SK-N-SH (cell line): ENCODE measurements around the gene MYO1C. TPM values are rescaled to one million over a fixed set of nuclear protein-coding genes. Genes with fewer than 3 reads are reported as not detected.

ENCODE experiments used
- CTCF ChIA-PET: fragments of 300-600, 350-600 bp; formaldehyde crosslinking; extraction: SDS; loops from one replicate; lab custom pipeline; 2021; lab: Yijun Ruan, JAX
- POLR2A ChIA-PET: fragments of 350-600 bp; sonication (Branson Sonifier 250); formaldehyde crosslinking; extraction: SDS; loops from one replicate; lab custom pipeline; 2020; ENCODE audit warnings: antibody characterized with exemption, inconsistent platforms; lab: Yijun Ruan, JAX
- DNase-seq: peaks from one replicate; pipeline ENCODE4 v3.0.0; 2012
- H2AFZ ChIP-seq: fragments of 200-600 bp; sonication (generic); 2 replicates; pipeline ENCODE4 v1.8.1; 2016; ENCODE audit warnings: antibody characterized with exemption, mild to moderate bottlenecking, low read depth
- H3F3A ChIP-seq: fragments of 200-600 bp; sonication (generic); replicated peaks from 2 replicates; pipeline ENCODE3; 2016; ENCODE audit warnings: antibody characterized with exemption, mild to moderate bottlenecking; ENCODE audit not compliant: insufficient read depth
- H3K27ac ChIP-seq, 2 experiments: fragments of 200-500 bp in 1 of 2; fragments of 200-600 bp in 1 of 2; sonication (Bioruptor generic) in 1 of 2; sonication (generic), shearing (Covaris generic) in 1 of 2; 2 replicates each; pipeline versions ENCODE4 v1.5.1 to v1.6.1; 2014 to 2016; ENCODE audit warnings: low read depth in 2 of 2, inconsistent platforms in 1 of 2, low read length in 1 of 2, mild to moderate bottlenecking in 1 of 2, mixed read lengths in 1 of 2
- H3K27me3 ChIP-seq: fragments of 200-600 bp; sonication (generic), shearing (Covaris generic); 2 replicates; pipeline ENCODE4 v1.6.1; 2016; ENCODE audit warnings: mixed run types; ENCODE audit not compliant: insufficient read depth
- H3K36me3 ChIP-seq, 2 experiments: fragments of 200-500 bp in 1 of 2; fragments of 200-600 bp in 1 of 2; sonication (Bioruptor generic) in 1 of 2; sonication (generic) in 1 of 2; replicated peaks in 1 of 2; 2 replicates each; pipeline versions ENCODE3 to v1.5.1; 2014 to 2016; ENCODE audit warnings: low read length in 1 of 2, mild to moderate bottlenecking in 1 of 2; ENCODE audit not compliant: insufficient read depth in 2 of 2, control insufficient read depth in 1 of 2
- H3K4me1 ChIP-seq, 2 experiments: fragments of 200-500 bp in 1 of 2; fragments of 200-600 bp in 1 of 2; sonication (Bioruptor generic) in 1 of 2; sonication (generic), shearing (Covaris generic) in 1 of 2; 2 replicates each; pipeline versions ENCODE4 v1.5.1 to v1.6.1; 2014 to 2016; ENCODE audit warnings: low read depth in 1 of 2, low read length in 1 of 2, mixed run types in 1 of 2; ENCODE audit not compliant: insufficient read depth in 2 of 2, control insufficient read depth in 1 of 2
- H3K4me2 ChIP-seq: fragments of 200-600 bp; sonication (generic), shearing (Covaris generic); 2 replicates; pipeline ENCODE4 v1.6.1; 2017; ENCODE audit warnings: mixed run types
- H3K4me3 ChIP-seq, 2 experiments: fragments of 200-500 bp in 1 of 2; fragments of 200-600 bp in 1 of 2; sonication (Bioruptor generic) in 1 of 2; sonication (generic), shearing (Covaris generic) in 1 of 2; 2 replicates each; pipeline versions ENCODE4 v1.5.1 to v1.8.1; 2014 to 2016; ENCODE audit warnings: low read depth in 2 of 2, inconsistent platforms in 1 of 2, low read length in 1 of 2, mild to moderate bottlenecking in 1 of 2, mixed read lengths in 1 of 2, moderate library complexity in 1 of 2
- H3K79me2 ChIP-seq: fragments of 200-600 bp; sonication (generic); 2 replicates; pipeline ENCODE4 v1.8.1; 2017; ENCODE audit warnings: mild to moderate bottlenecking; ENCODE audit not compliant: insufficient read depth
- H3K9ac ChIP-seq: fragments of 200-600 bp; sonication (generic); 2 replicates; pipeline ENCODE4 v1.6.1; 2017; ENCODE audit warnings: mixed run types
- H3K9me2 ChIP-seq: fragments of 200-600 bp; sonication (generic); 2 replicates; pipeline ENCODE4 v1.6.1; 2017; ENCODE audit warnings: mixed run types
- H3K9me3 ChIP-seq: fragments of 200-600 bp; sonication (generic); 2 replicates; pipeline ENCODE4 v1.6.1; 2017; ENCODE audit warnings: mixed run types, mild to moderate bottlenecking, moderate library complexity
- H4K20me1 ChIP-seq: fragments of 200-600 bp; sonication (generic); 2 replicates; pipeline ENCODE4 v1.6.1; 2017; ENCODE audit warnings: mild to moderate bottlenecking, mixed run types; ENCODE audit not compliant: insufficient read depth
- CHD2 ChIP-seq: fragments of 150-350 bp; IDR thresholded peaks from 2 replicates; pipeline ENCODE4 v1.6.1; 2018; ENCODE audit warnings: low read length; ENCODE audit not compliant: partially characterized antibody
- FOXM1 ChIP-seq: IDR thresholded peaks from 2 replicates; pipeline ENCODE4 v1.4.0; 2012; ENCODE audit warnings: low read depth, mild to moderate bottlenecking
- NFIC ChIP-seq: IDR thresholded peaks from 2 replicates; pipeline ENCODE4 v1.4.0; 2012; ENCODE audit warnings: borderline replicate concordance
- POLR2AphosphoS5 ChIP-seq: IDR thresholded peaks from 2 replicates; pipeline ENCODE4 v1.6.1; 2012; ENCODE audit warnings: low read depth, low read length
- RXRA ChIP-seq: IDR thresholded peaks from 2 replicates; pipeline ENCODE4 v1.4.0; 2012; ENCODE audit warnings: low read depth, mild to moderate bottlenecking, borderline replicate concordance
- WGBS: methylation state at CpG from one replicate; pipeline ENCODE4 v1.1.6; 2017; ENCODE audit warnings: low lambda C conversion rate; 5-methylcytosine and 5-hydroxymethylcytosine counted together
- polyA plus RNA-seq, 3 experiments: library from polyadenylated mRNA; depleted of rRNA; stranded (reverse); fragments of >200 nt; gene quantifications; 2 replicates each; pipeline ENCODE4 v1.2.3, GENCODE V29; 2012
- TF ChIP-seq, protein P1 (sequence below): fragments of 150-350 bp; IDR thresholded peaks from 2 replicates; pipeline ENCODE4 v1.6.1; 2016; ENCODE audit warnings: mild to moderate bottlenecking, low read depth, low read length

MYO1C gene
- polyA plus RNA-seq, 1 of the 3 experiments (the other 2 are of a cell fraction): 102 TPM

DNA sequence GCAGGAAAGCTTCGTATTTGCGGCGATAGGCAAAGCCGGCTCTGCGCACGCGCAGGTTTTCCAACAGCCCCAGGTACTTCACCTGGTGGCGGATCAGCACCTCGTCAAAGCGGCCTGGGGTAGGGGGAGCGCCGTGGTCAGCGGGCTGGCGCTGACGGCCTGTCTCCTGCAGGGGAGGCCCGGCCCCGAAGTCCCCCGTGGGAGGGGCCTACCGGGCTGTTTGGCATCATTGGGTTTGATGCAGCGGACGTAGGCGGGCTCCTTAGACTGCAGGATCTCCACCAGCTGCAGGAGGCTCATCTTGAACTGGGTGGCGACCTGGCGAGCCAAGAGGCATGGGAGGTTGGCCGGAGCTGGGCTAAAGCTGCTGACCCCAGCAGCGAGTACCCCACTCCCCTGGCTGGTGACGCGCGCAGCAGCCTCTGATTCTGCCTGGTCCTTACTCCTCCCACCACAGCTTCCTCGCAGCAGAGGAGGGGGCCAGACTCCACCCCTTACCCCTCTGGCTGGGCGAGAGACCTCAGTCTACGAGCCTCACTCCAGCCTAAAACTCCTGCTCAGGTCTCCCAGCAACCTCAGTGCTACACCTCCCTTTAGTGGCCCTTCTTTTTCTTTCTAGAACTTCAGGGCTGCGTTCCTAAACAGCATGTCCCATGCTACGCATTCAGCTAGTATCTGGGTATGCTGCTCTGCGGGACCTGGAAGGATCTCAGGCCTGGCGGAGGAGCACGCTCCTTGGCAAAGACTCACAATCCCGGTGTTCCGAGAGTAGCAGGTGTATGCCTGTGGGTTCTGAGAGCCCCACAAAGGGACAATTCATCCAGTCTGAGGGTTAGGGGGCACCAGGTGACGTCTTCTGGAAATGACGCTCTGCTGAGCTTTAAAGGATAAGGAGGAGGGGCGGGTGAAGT is 20.3 kb downstream of the MYO1C start:
- Histone ChIP-seq H3K27me3 (no peaks in the 10 kb centered on the region), H3F3A (no peaks in the 10 kb centered on the region), H3K4me3 (no peak overlapping the region), H3K4me1 (no peaks in the 10 kb centered on the region), H3K9me2 (no peaks in the 10 kb centered on the region), H3K36me3 (peaks cover 34 to 42% of the 10 kb centered on the region in 2 experiments), H3K27ac (no peak overlapping the region), H2AFZ (no peak overlapping the region), H3K9ac (no peak overlapping the region), H3K9me3 (no peaks in the 10 kb centered on the region), H4K20me1 (no peaks in the 10 kb centered on the region), H3K4me2 (no peak overlapping the region), H3K79me2 (no peaks in the 10 kb centered on the region; the same call in 1 of the 2 replicates)
- 96% methylated on average over 31 of the region's 42 CpGs for WGBS
- DNase-seq: no peak
- POLR2A ChIA-PET: interaction anchor here (1.2 kb wide), 1 partner anchor 13 kb away, joined by 5 read pairs; no protein-coding TSS in a partner anchor
- TF ChIP-seq RXRA (no peak), NFIC (no peak)
- TF ChIP-seq, protein P1, sequence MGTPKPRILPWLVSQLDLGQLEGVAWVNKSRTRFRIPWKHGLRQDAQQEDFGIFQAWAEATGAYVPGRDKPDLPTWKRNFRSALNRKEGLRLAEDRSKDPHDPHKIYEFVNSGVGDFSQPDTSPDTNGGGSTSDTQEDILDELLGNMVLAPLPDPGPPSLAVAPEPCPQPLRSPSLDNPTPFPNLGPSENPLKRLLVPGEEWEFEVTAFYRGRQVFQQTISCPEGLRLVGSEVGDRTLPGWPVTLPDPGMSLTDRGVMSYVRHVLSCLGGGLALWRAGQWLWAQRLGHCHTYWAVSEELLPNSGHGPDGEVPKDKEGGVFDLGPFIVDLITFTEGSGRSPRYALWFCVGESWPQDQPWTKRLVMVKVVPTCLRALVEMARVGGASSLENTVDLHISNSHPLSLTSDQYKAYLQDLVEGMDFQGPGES: no peak
- CTCF ChIA-PET: interaction anchor here (1.0 kb wide), 1 partner anchor 107 kb away, joined by 3 read pairs; no protein-coding TSS in a partner anchor

DNA sequence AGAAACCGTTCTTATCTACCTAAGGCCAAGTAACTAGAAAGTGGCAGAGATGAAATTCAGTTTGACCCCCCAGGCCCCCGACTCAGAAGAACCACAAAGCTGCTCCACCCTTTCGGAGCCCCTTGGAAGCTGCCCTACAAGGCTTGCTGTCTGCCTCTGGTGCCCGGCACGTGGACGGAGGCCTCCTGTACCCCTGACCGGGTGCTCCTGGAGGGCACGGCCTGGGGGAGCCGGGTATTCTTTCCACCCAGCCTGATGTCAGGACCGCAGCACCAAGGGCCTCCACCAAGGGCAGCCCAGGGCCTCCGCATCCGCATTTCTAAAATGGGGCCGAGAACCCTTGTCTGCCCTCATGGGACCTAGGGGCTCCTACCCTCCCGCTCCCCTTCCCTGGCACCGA is 21.0 kb downstream of the MYO1C start:
- Histone ChIP-seq H3K4me1 (no peaks in the 10 kb centered on the region), H3K9ac (no peak overlapping the region), H3K4me3 (no peak overlapping the region), H2AFZ (no peak overlapping the region), H3K36me3 (peaks cover 30 to 42% of the 10 kb centered on the region in 2 experiments), H3K79me2 (no peaks in the 10 kb centered on the region; the same call in 1 of the 2 replicates), H3K9me2 (no peaks in the 10 kb centered on the region), H3F3A (no peaks in the 10 kb centered on the region), H3K9me3 (no peaks in the 10 kb centered on the region), H4K20me1 (no peaks in the 10 kb centered on the region), H3K27ac (no peak overlapping the region), H3K27me3 (no peaks in the 10 kb centered on the region), H3K4me2 (no peak overlapping the region)
- ChIA-PET CTCF (interaction anchor here (1.0 kb wide), 1 partner anchor 106 kb away, joined by 3 read pairs; no protein-coding TSS in a partner anchor), POLR2A (no interaction called here)
- 97% methylated on average over 12 of the region's 15 CpGs for WGBS
- DNase-seq: no peak
- no peak for TF ChIP-seq POLR2AphosphoS5
- no peak for TF ChIP-seq CHD2
- TF ChIP-seq FOXM1: no peak
- TF ChIP-seq, protein P1: no peak
